ENCODE results near the gene RTL5. TPM values are rescaled to one million over a fixed set of nuclear protein-coding genes. Genes with fewer than 3 reads are reported as not detected.

Gene RTL5
- polyA plus RNA-seq, 1 of the 3 experiments (the other 2 are of a cell fraction): 1.8 TPM

DNA sequence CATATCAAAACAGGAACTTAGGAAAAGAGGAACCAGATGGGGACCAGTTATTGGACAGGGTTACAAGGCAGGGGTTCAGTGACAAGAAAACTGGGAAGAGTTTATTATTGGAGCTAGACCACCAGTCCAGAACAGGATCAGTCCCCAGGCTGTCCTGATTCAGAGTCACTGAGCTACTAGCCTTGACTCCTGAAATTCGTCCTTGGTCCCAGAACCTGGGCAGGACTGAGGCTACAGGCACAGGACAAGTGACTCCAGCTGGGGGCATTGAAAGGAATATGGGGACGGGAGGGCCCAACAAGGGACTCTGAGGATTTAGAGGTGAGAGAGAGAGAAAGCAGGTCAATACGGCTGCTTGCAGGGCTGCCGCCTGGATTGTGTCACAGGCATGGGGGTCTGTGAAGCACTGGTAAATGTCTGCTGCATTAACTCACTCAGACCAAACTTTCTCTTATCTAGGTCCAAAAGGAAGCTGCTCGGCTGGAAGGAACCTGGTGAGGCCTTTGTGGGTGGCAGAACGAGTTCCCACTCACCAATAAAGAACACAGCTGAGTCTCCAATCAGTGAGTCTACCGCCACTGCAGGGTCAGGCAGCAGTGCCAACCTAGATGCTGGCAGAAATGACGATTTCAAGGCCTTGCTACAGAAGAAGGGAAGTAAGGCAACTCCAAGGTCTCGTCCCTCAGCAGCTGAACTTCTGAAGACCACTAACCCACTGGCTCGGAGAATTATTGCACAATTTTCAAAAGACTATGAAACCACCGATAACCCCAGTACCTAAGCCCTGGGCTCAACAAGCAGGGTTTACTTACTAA lies 11.3 kb upstream of the RTL5 start:
- Histone ChIP-seq H4K20me1 (ENCODE audit: insufficient read depth) (no peaks in the 10 kb centered on the region), H3K27ac (ENCODE audit: low read depth in 2 of 2, low read length in 1 of 2) (peak overlapping the region in 1 of 2 experiments; percentile 50; a peak in 2 of 4 replicates), H3F3A (replicated peaks; ENCODE audit: insufficient read depth) (no peaks in the 10 kb centered on the region), H3K9me3 (no peaks in the 10 kb centered on the region), H3K9ac (no peak overlapping the region), H3K4me3 (ENCODE audit: low read depth in 2 of 2, low read length in 1 of 2) (no peak overlapping the region), H3K79me2 (ENCODE audit: insufficient read depth) (no peaks in the 10 kb centered on the region), H3K9me2 (no peaks in the 10 kb centered on the region), H3K4me1 (ENCODE audit: control insufficient read depth in 1 of 2, insufficient read depth in 2 of 2, low read depth in 1 of 2, low read length in 1 of 2) (peaks cover 0 to 10% of the 10 kb centered on the region in 2 experiments; a peak in 2 of 4 replicates), H3K4me2 (no peak overlapping the region), H3K27me3 (ENCODE audit: insufficient read depth) (peaks cover 16% of the 10 kb centered on the region; the same call in 1 of the 2 replicates), H3K36me3 (replicated peaks in 1 of 2; ENCODE audit: control insufficient read depth in 1 of 2, insufficient read depth in 2 of 2, low read length in 1 of 2) (peaks cover 0 to 2% of the 10 kb centered on the region in 2 experiments), H2AFZ (ENCODE audit: low read depth) (no peak overlapping the region)
- TF ChIP-seq YY1 (IDR thresholded peaks at IDR 0.05; ENCODE audit: low read depth): no peak
- TF ChIP-seq NRF1 (IDR thresholded peaks at IDR 0.05; ENCODE audit: low read depth, low read length): no peak
- no peak for TF ChIP-seq TCF12 (IDR thresholded peaks at IDR 0.05)
- no peak for DNase-seq
- ChIA-PET POLR2A (interaction anchor here (0.7 to 2.8 kb wide), 2 partner anchors 11 to 16 kb away, joined by 4 to 8 read pairs; partner anchors contain the start of gene RTL5), CTCF (interaction anchor here (1.0 to 1.2 kb wide), 2 partner anchors 9 to 16 kb away, joined by 3 read pairs; no protein-coding TSS in a partner anchor)
- WGBS (ENCODE audit: low lambda C conversion rate): 51% methylated on average over 11 of the region's 11 CpGs

DNA sequence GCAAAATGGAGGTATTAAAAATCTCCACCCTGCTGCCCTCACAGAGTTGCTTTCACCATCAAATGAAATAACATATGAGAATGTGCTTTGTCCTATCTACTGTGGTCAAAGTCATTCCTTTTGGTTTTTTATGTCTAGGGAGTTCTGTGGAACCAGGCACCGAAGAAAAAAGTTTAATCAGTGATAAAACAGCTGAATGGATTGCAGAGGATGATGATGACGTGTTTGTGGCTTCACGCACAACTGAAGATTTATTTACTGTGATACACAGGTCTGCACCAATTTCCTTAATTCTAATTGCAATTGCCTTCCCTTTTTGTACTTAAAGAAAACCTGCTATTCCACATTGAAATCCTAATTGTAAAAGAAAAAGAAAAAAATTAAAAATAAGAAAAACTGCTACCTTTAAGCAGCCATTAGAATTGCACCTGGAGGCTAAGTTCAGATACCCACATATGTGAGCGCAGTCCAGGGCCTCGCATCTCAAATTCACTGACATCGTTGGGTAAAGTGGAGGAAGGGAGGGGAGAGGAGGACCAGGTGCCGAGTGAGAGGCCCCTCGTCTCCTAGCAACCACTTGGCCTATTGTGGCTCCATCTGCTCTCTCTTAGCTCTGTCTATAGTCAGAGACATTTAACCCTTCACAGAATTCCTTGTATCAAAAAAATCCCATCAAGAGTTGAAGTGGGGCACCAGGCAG lies 10.5 kb upstream of the RTL5 start:
- H3K4me1 ChIP-seq (ENCODE audit: control insufficient read depth in 1 of 2, insufficient read depth in 2 of 2, low read depth in 1 of 2, low read length in 1 of 2): peaks cover 0 to 10% of the 10 kb centered on the region in 2 experiments; a peak in 2 of 4 replicates
- peaks cover 0 to 2% of the 10 kb centered on the region in 2 experiments for H3K36me3 ChIP-seq (replicated peaks in 1 of 2; ENCODE audit: control insufficient read depth in 1 of 2, insufficient read depth in 2 of 2, low read length in 1 of 2)
- WGBS (ENCODE audit: low lambda C conversion rate): 59% methylated on average over 8 of the region's 8 CpGs
- no peaks in the 10 kb centered on the region for H3F3A ChIP-seq (replicated peaks; ENCODE audit: insufficient read depth)
- H3K9me2 ChIP-seq: no peaks in the 10 kb centered on the region
- ChIA-PET POLR2A (interaction anchor here (0.6 to 2.8 kb wide), 2 partner anchors 10 to 39 kb away, joined by 3 to 8 read pairs; partner anchors contain the start of genes PIN4 and RTL5), CTCF (interaction anchor here (1.1 to 1.3 kb wide), 3 partner anchors 10 to 143 kb away, joined by 3 to 4 read pairs (median 3); no protein-coding TSS in a partner anchor)
- no peaks in the 10 kb centered on the region for H3K79me2 ChIP-seq (ENCODE audit: insufficient read depth)
- H3K27ac ChIP-seq (ENCODE audit: low read depth in 2 of 2, low read length in 1 of 2): peak overlapping the region in 1 of 2 experiments; percentile 50; a peak in 1 of 4 replicates
- H3K4me2 ChIP-seq: no peak overlapping the region
- no peak overlapping the region for H3K4me3 ChIP-seq (ENCODE audit: low read depth in 2 of 2, low read length in 1 of 2)
- no peak for TF ChIP-seq NFIC (IDR thresholded peaks at IDR 0.05; ENCODE audit: borderline replicate concordance)
- TF ChIP-seq TEAD4 (IDR thresholded peaks at IDR 0.05; ENCODE audit: borderline replicate concordance, insufficient read depth): no peak
- no peak for TF ChIP-seq MEF2A (IDR thresholded peaks at IDR 0.05; ENCODE audit: borderline replicate concordance, low read depth)
- TF ChIP-seq RCOR1 (IDR thresholded peaks at IDR 0.05; ENCODE audit: low read length): no peak
- no peak for TF ChIP-seq YY1 (IDR thresholded peaks at IDR 0.05; ENCODE audit: low read depth)
- TF ChIP-seq, protein P1, sequence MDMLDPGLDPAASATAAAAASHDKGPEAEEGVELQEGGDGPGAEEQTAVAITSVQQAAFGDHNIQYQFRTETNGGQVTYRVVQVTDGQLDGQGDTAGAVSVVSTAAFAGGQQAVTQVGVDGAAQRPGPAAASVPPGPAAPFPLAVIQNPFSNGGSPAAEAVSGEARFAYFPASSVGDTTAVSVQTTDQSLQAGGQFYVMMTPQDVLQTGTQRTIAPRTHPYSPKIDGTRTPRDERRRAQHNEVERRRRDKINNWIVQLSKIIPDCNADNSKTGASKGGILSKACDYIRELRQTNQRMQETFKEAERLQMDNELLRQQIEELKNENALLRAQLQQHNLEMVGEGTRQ (IDR thresholded peaks at IDR 0.05; ENCODE audit: borderline replicate concordance, low read depth, low read length): no peak
- no peak for TF ChIP-seq JUND (IDR thresholded peaks at IDR 0.05)
- TF ChIP-seq MXI1 (IDR thresholded peaks at IDR 0.05; ENCODE audit: low read depth, low read length): no peak; the same call in 1 of the 2 replicates
- H2AFZ ChIP-seq (ENCODE audit: low read depth): no peak overlapping the region
- peaks cover 9% of the 10 kb centered on the region; the same call in 1 of the 2 replicates for H3K27me3 ChIP-seq (ENCODE audit: insufficient read depth)
- no peaks in the 10 kb centered on the region for H3K9me3 ChIP-seq
- no peak overlapping the region for H3K9ac ChIP-seq
- peak; percentile 54 for DNase-seq
- H4K20me1 ChIP-seq (ENCODE audit: insufficient read depth): no peaks in the 10 kb centered on the region
